Ectodermal cell (in vitro differentiated cells): ENCODE measurements around the gene KIF5B.
"Not testable (repeated sequence)": the region's sequence is repeated elsewhere in the genome, so short reads cannot be mapped to it uniquely, and the experiment has no call there.

Source experiments
- H3K27ac ChIP-seq: 2 replicates; pipeline ENCODE4 v1.7.0; 2013; ENCODE audit warnings: mild to moderate bottlenecking, low read depth, low read length; ENCODE audit not compliant: insufficient read depth, poor library complexity, severe bottlenecking
- H3K27me3 ChIP-seq: 2 replicates; pipeline ENCODE4 v1.7.0; 2013; ENCODE audit warnings: mild to moderate bottlenecking, low read length; ENCODE audit not compliant: insufficient read depth, control insufficient read depth, poor library complexity, severe bottlenecking
- H3K36me3 ChIP-seq: one replicate; pipeline ENCODE4 v1.7.0; 2013; ENCODE audit warnings: low read length; ENCODE audit not compliant: control insufficient read depth, insufficient read depth
- H3K4me1 ChIP-seq: one replicate; pipeline ENCODE4 v1.7.0; 2013; ENCODE audit warnings: low read length; ENCODE audit not compliant: control insufficient read depth, insufficient read depth
- H3K4me3 ChIP-seq: 2 replicates; pipeline ENCODE4 v1.7.0; 2013; ENCODE audit warnings: low read depth, low read length, control low read depth; ENCODE audit not compliant: insufficient read depth
- H3K9me3 ChIP-seq: 2 replicates; pipeline ENCODE4 v1.7.0; 2013; ENCODE audit warnings: mild to moderate bottlenecking, low read length, moderate library complexity; ENCODE audit not compliant: control insufficient read depth
- WGBS, 2 experiments: methylation state at CpG; one replicate each; pipeline ENCODE4 v1.1.7; 2013; ENCODE audit warnings: missing lambda C conversion rate in 2 of 2; 5-methylcytosine and 5-hydroxymethylcytosine counted together

Gene KIF5B

DNA sequence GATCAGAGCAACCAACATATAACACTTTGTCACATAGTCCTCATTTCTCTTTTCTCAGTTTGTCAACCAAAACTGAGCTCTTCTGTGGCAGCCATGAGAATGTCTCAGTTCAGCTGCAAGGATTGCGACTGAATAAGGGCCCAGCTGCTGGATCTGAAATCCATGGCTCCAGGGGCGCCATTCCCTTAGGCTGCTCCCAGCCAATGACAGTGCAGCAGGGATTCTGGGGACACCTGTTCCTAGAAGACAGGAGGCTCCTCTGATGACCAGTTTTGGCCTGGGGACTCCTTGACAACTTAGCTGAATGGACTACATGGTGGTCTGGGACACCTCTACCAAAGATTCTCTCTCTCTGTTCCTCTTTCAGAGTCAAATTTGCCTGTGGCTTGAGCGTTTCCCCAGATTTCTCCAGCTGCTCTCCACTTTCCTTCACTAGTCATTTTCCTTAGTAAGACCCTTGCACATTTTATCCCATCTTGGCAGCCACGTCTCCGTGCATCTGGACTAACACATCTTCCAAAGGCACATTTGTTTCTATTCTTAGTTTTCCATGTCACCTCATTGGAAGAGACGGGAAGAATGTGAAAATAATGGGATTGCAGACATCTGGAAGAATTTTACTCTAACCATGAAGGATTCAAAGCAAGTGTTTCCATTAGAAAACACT is 28.1 kb upstream of the KIF5B start:
- no peaks in the 10 kb centered on the region for H3K36me3 ChIP-seq
- H3K27ac ChIP-seq: no peak overlapping the region
- H3K27me3 ChIP-seq: no peaks in the 10 kb centered on the region
- H3K4me3 ChIP-seq: no peak overlapping the region
- WGBS, 2 experiments: 95 to 96% methylated on average over 6 of the region's 6 CpGs
- H3K4me1 ChIP-seq: no peaks in the 10 kb centered on the region
- H3K9me3 ChIP-seq: no peaks in the 10 kb centered on the region

DNA sequence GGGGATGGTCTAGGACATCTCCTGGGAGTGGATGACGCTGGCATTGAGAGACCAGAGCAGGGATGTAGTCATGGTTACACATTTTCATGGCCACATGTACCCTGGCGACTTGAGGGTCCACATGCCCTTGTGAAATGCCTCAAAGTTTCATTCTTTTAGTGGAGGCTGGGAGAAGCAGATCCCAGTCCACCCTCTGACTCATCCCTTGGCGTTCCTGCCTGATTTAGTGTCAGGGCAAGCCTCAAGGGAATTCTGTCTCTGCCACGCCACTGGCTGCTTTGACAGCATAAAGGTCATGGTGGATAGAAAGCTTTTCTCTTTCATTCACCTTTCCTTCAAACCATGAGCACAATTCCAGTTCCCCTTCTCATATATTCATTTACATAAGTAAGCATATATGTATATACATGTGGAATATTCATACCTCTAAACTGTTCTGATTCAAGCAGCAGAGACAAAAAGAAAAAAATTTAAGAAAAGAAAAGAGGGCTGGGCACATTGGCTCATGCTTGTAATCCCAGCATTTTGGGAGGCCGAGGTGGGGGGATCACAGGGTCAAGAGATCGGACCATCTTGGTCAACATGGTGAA is 21.8 kb upstream of the KIF5B start:
- WGBS, 2 experiments: 70 to 78% methylated on average over 6 of the region's 6 CpGs
- H3K27me3 ChIP-seq: no peaks in the 10 kb centered on the region
- no peak overlapping the region for H3K4me3 ChIP-seq
- H3K27ac ChIP-seq: no peak overlapping the region
- H3K9me3 ChIP-seq: no peaks in the 10 kb centered on the region
- no peaks in the 10 kb centered on the region for H3K4me1 ChIP-seq
- H3K36me3 ChIP-seq: no peaks in the 10 kb centered on the region

DNA sequence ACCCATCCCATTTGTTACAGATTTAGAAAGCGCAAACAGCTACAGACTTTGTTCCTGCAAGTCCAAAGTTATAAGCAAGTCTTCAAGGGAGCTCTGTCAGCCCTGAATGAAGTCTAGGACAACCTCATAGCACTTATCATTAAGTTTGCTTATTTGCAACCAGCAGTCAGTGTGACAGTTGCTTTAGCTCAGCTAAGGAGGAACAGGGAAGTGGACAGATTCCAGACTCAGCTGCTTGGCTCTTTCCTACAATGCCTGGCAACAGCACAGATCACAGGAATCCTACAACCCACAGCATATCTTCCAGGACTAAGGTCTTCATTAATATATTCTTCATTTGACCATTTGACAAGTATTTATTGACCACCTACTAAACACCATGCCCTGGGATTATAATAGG is 17.4 kb upstream of the KIF5B start:
- Histone ChIP-seq H3K4me3 (no peak overlapping the region), H3K9me3 (no peaks in the 10 kb centered on the region), H3K4me1 (no peaks in the 10 kb centered on the region), H3K27me3 (no peaks in the 10 kb centered on the region), H3K36me3 (no peaks in the 10 kb centered on the region), H3K27ac (no peak overlapping the region)
- 92 to 98% methylated on average over 1 of the region's 1 CpG for WGBS, 2 experiments

DNA sequence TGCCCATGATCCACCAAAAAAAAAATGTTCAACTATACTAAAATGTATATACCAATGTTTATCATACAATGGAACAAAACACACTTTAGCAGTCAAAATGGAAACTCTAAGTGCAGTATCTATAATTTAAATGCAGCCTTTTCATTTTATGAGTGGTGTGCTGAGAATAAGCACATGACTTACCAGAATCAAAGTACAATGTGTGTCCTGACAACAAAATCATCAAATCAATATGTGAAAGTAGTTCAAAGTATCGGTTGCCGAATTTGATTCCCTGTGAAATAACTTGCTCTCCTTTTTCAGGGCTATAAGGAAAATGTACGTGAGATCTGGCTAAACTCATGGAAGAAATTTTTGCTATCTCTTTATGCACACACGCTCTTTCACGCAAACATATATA is 16.9 kb upstream of the KIF5B start:
- Histone ChIP-seq H3K27me3 (no peaks in the 10 kb centered on the region), H3K36me3 (no peaks in the 10 kb centered on the region), H3K27ac (no peak overlapping the region), H3K9me3 (no peaks in the 10 kb centered on the region), H3K4me1 (no peaks in the 10 kb centered on the region), H3K4me3 (no peak overlapping the region)
- 96 to 97% methylated on average over 3 of the region's 5 CpGs for WGBS, 2 experiments

DNA sequence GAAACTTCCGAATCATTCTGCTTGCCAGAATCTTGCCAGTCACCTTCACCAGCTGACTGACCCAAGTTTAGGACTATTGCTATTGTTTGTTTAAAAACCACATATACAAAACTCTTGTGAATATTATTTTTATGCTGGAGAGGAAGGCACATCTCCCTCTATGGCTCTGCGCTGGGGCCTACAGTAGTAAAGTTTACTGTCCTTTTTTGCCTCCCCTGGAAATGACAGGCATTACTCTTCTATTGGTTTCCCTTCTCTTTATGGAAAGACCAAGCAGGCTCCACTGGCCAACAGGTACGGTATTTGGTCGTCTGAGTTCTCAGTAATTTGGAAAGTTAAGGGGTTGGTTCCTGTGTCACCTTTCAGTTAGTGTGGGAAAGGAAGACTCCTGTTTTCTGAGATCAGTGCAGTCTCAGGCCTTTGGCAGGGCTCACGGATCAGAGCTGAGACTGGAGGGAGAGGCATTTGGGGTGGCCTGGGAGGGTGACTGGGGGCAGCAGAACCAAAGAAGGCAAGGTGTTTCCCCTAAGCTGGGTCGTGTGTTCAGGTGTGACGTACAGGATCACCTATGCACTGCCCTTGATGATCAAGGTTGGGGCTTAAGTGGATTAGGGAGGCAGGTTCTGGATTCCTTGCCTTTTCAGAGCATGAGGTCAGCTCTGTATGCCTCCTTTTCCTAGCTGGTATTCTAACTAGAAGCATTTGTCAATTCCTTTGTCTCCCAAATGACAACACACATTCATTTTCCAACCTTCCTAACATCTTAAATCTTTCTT is 16.0 kb upstream of the KIF5B start:
- WGBS, 2 experiments: 69 to 77% methylated on average over 7 of the region's 7 CpGs

DNA sequence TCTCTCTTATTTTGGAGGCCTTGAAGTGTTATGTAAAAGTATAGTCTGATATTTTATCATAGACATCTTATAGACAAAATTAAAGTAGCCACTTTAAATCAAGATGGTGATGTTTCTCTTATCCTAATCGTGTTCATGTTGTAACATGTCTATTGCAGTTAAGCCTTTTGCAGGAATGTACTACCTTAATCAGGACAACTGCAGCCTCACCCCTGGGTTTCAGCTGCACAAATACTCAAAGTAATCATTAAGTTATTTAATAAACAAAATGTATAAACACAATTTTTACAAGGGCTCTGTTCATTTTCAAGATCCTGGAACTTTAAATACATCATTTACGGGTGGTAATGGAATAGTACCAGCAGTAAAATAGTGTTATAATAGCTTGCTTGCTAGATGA is 14.4 kb upstream of the KIF5B start:
- H3K27me3 ChIP-seq: no peaks in the 10 kb centered on the region
- no peaks in the 10 kb centered on the region for H3K36me3 ChIP-seq
- no peaks in the 10 kb centered on the region for H3K4me1 ChIP-seq
- H3K4me3 ChIP-seq: no peak overlapping the region
- no peak overlapping the region for H3K27ac ChIP-seq
- 92 to 100% methylated on average over 2 of the region's 2 CpGs for WGBS, 2 experiments
- no peaks in the 10 kb centered on the region for H3K9me3 ChIP-seq

More for the DNA sequence above, 16.0 kb upstream of the KIF5B start:
- H3K4me3 ChIP-seq: no peak overlapping the region
- no peaks in the 10 kb centered on the region for H3K4me1 ChIP-seq
- H3K27ac ChIP-seq: no peak overlapping the region
- H3K36me3 ChIP-seq: no peaks in the 10 kb centered on the region
- H3K27me3 ChIP-seq: no peaks in the 10 kb centered on the region
- no peaks in the 10 kb centered on the region for H3K9me3 ChIP-seq

DNA sequence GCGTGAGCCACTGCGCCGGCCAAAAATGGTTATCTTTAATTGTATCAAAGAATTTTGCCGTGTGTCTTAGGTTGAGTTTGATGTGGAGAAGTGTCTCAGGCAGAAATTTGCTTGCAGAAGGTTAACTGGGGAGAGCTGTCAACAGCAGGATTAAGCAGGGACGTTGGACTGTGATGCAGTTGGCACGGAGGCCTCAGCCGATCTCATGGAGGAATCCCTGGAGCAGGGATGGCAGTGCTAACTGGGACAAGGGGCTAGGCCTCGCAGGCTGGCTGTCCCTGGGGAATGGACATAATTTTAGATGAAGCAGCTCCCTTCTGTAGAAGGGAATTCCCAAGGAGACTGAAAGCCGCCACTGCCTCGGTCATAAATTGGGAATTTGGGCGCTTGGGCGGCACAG is 12.3 kb upstream of the KIF5B start:
- H3K27ac ChIP-seq: no peak overlapping the region
- H3K9me3 ChIP-seq: no peaks in the 10 kb centered on the region
- no peak overlapping the region for H3K4me3 ChIP-seq
- H3K36me3 ChIP-seq: no peaks in the 10 kb centered on the region
- WGBS, 2 experiments: 84 to 85% methylated on average over 12 of the region's 12 CpGs
- no peaks in the 10 kb centered on the region for H3K4me1 ChIP-seq
- H3K27me3 ChIP-seq: no peaks in the 10 kb centered on the region

DNA sequence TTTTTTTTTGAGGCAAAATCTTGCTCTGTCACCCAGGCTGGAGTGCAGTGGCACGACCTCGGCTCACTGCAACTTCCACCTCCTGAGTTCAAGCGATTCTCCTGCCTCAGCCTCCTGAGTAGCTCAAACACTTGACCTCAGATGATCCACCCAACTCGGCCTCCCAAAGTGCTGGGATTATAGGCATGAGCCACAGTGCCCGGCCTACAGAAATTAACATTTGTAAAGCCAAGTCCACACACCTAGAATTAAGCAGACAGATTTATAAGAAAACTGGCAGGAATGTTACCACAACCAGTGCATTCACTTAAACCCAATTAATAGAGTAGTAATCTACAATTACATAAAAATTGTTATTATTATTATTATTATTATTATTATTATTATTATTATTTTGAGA is 11.7 kb upstream of the KIF5B start:
- WGBS, 2 experiments: 65 to 66% methylated on average over 5 of the region's 5 CpGs
- H3K4me3 ChIP-seq: not testable (repeated sequence)

DNA sequence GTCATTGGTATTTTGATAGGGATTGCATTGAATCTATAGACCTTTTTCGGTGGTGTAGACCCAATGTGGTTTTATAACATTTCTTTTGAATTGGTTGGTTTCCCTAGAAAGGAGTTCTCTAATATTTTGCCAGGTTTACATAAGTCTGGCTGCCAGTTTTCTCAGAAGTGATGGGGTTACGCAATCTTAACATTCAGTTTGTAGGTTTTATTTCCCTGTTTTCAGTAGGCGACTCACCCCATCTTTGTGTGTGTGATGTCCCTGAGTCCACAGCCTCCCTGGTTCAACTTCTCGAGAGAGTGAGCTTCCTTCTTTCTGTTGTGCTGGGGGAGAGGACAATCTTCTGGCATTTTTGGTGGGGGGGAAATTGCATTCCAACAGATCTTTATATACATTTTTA is 9.6 kb upstream of the KIF5B start:
- H3K27me3 ChIP-seq: no peaks in the 10 kb centered on the region
- WGBS, 2 experiments: 90 to 96% methylated on average over 4 of the region's 4 CpGs
- no peaks in the 10 kb centered on the region for H3K9me3 ChIP-seq
- H3K36me3 ChIP-seq: no peaks in the 10 kb centered on the region
- H3K27ac ChIP-seq: no peak overlapping the region
- no peak overlapping the region for H3K4me3 ChIP-seq
- no peaks in the 10 kb centered on the region for H3K4me1 ChIP-seq

More for the DNA sequence above, 11.7 kb upstream of the KIF5B start:
- not testable (repeated sequence) for H3K27me3 ChIP-seq, H3K4me1 ChIP-seq, H3K9me3 ChIP-seq, H3K36me3 ChIP-seq, H3K27ac ChIP-seq

DNA sequence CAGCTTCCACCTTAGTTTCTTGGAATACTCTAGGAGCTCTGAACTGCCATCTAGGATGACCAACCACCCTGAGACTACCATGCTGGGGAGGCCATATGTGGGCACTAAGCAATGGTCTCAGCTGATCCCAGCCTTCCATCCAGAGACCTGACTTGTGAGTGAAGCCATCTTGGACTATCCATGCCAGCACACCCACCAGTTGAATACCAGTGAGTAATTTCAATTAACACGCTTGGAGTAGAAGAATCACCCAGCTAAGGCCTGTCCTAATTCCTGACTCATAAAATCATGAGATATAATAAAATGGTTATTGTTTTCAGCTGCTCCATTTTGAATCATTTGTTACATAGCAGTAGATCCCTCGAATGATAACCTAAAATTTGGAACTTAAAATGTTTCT is 5.2 kb upstream of the KIF5B start:
- Histone ChIP-seq H3K4me1 (no peaks in the 10 kb centered on the region), H3K27me3 (no peaks in the 10 kb centered on the region), H3K27ac (no peak overlapping the region), H3K36me3 (no peaks in the 10 kb centered on the region), H3K9me3 (no peaks in the 10 kb centered on the region), H3K4me3 (no peak overlapping the region)
- 96% methylated on average over 2 of the region's 2 CpGs; no CpG with 5 or more reads in 1 of the 2 experiments for WGBS, 2 experiments
